Thoracic aorta (tissue), 2 donors: ENCODE data around the gene CPB1. TPM values are rescaled to one million over a fixed set of nuclear protein-coding genes. Genes with fewer than 3 reads are reported as not detected.

Experiments
- ATAC-seq: fragments of 150-250 bp; one replicate; pipeline ENCODE4 v1.8.0; 2017; ENCODE audit warnings: low read depth; ENCODE audit not compliant: insufficient number of reproducible peaks, low FRiP score
- DNase-seq: peaks from one replicate; pipeline ENCODE4 v3.0.0-alpha.2; 2020; ENCODE audit warnings: low spot score
- H3K27ac ChIP-seq, 2 donors: fragments of 200-600 bp; sonication (generic); 1 replicate in 1 of 2; 2 replicates in 1 of 2; pipeline ENCODE4 v1.5.1; 2016; ENCODE audit warnings: mild to moderate bottlenecking in 2 of 2, moderate library complexity in 2 of 2
- H3K27me3 ChIP-seq: fragments of 200-600 bp; sonication (generic); replicated peaks from 2 replicates; pipeline ENCODE4 v1.6.0; 2016; ENCODE audit warnings: mild to moderate bottlenecking; ENCODE audit not compliant: insufficient read depth
- H3K36me3 ChIP-seq: fragments of 200-600 bp; sonication (generic); one replicate; pipeline ENCODE4 v1.5.1; 2016
- H3K4me1 ChIP-seq, 2 donors: fragments of 200-600 bp; sonication (generic); 1 replicate in 1 of 2; 2 replicates in 1 of 2; pipeline versions ENCODE4 v1.5.1 to v1.6.0; 2016; ENCODE audit warnings: low read depth in 2 of 2, mild to moderate bottlenecking in 1 of 2; ENCODE audit not compliant: control insufficient read depth in 1 of 2
- H3K4me3 ChIP-seq: fragments of 200-600 bp; sonication (generic); 2 replicates; pipeline ENCODE4 v1.5.1; 2016; ENCODE audit warnings: mild to moderate bottlenecking
- H3K9me3 ChIP-seq: fragments of 200-600 bp; sonication (generic); 2 replicates; pipeline ENCODE4 v1.5.1; 2016
- CTCF ChIP-seq: fragments of 200-600 bp; sonication (generic); IDR thresholded peaks from one replicate; pipeline ENCODE4 v1.5.1; 2019; ENCODE audit warnings: antibody characterized with exemption
- total RNA-seq, 2 donors: library from RNA; depleted of rRNA; stranded (reverse); fragments of >200 nt; gene quantifications; one replicate each; pipeline versions ENCODE4 v1.1.0 to v1.2.3, GENCODE V29; 2016

CPB1 gene
- total RNA-seq, 2 donors from 2014 or later: 0.95 to 3.5 TPM

- Histone ChIP-seq H3K27ac (no peak overlapping the region), H3K9me3 (no peaks in the 10 kb centered on the region), H3K27me3 (no peaks in the 10 kb centered on the region), H3K36me3 (no peaks in the 10 kb centered on the region), H3K4me3 (no peak overlapping the region), H3K4me1 (no peaks in the 10 kb centered on the region)
- DNase-seq (no peak), ATAC-seq (no peak)
- TF ChIP-seq CTCF: no peak
Observed at GRCh38 chr3:148847351-148847750, 19.7 kb downstream of the CPB1 start.

- Histone ChIP-seq H3K9me3 (no peaks in the 10 kb centered on the region), H3K27me3 (no peaks in the 10 kb centered on the region), H3K4me3 (no peak overlapping the region), H3K4me1 (no peaks in the 10 kb centered on the region), H3K27ac (no peak overlapping the region), H3K36me3 (no peaks in the 10 kb centered on the region)
- ATAC-seq: no peak
- no peak for TF ChIP-seq CTCF
- no peak for DNase-seq
Observed at GRCh38 chr3:148848410-148848809, 20.8 kb downstream of the CPB1 start.

GRCh38 chr3:148852271-148852992 lies 24.8 kb downstream of the CPB1 start:
- H3K9me3 ChIP-seq: no peaks in the 10 kb centered on the region
- ATAC-seq (no peak), DNase-seq (no peak)
- H3K4me3 ChIP-seq: no peak overlapping the region
- no peaks in the 10 kb centered on the region for H3K27me3 ChIP-seq
- no peak overlapping the region for H3K27ac ChIP-seq
- no peaks in the 10 kb centered on the region for H3K4me1 ChIP-seq
- no peak for TF ChIP-seq CTCF
- H3K36me3 ChIP-seq: no peaks in the 10 kb centered on the region

GRCh38 chr3:148853076-148853475 lies 25.5 kb downstream of the CPB1 start:
- Histone ChIP-seq H3K27me3 (no peaks in the 10 kb centered on the region), H3K27ac (no peak overlapping the region), H3K9me3 (no peaks in the 10 kb centered on the region), H3K4me3 (no peak overlapping the region), H3K4me1 (no peaks in the 10 kb centered on the region), H3K36me3 (no peaks in the 10 kb centered on the region)
- no peak for TF ChIP-seq CTCF
- no peak for DNase-seq
- no peak for ATAC-seq

- Histone ChIP-seq H3K36me3 (no peaks in the 10 kb centered on the region), H3K27ac (no peak overlapping the region), H3K9me3 (no peaks in the 10 kb centered on the region), H3K4me1 (no peaks in the 10 kb centered on the region), H3K4me3 (no peak overlapping the region), H3K27me3 (no peaks in the 10 kb centered on the region)
- ATAC-seq (no peak), DNase-seq (no peak)
- no peak for TF ChIP-seq CTCF
Observed at GRCh38 chr3:148854061-148854460, 26.4 kb downstream of the CPB1 start.
